VCaP (cell line): ENCODE data around the gene EYA3.

ENCODE experiments used
- H3K27ac ChIP-seq: fragments of 450-650 bp; 2 replicates; pipeline ENCODE4 v1.5.1; 2017
- CTCF ChIP-seq: fragments of 450-650 bp; conservative IDR thresholded peaks from 2 replicates; pipeline ENCODE4 v1.5.1; 2017; ENCODE audit warnings: mild to moderate bottlenecking, moderate library complexity

Gene EYA3

GRCh38 chr1:28110555-28110954, 22.1 kb upstream of the EYA3 start:
- H3K27ac ChIP-seq, result no peak overlapping the region
- no peak for TF ChIP-seq CTCF

GRCh38 chr1:28109639-28110038, 21.2 kb upstream of the EYA3 start:
- no peak for TF ChIP-seq CTCF
- no peak overlapping the region for H3K27ac ChIP-seq

GRCh38 chr1:28108001-28108400, 19.6 kb upstream of the EYA3 start:
- no peak overlapping the region for H3K27ac ChIP-seq
- TF ChIP-seq CTCF, result no peak

- no peak overlapping the region for H3K27ac ChIP-seq
- TF ChIP-seq CTCF, result no peak
Measured at GRCh38 chr1:28104866-28105467, 16.6 kb upstream of the EYA3 start.

- peak overlapping the region; percentile 64 for H3K27ac ChIP-seq
- no peak for TF ChIP-seq CTCF
Measured at GRCh38 chr1:28102189-28102588, 13.8 kb upstream of the EYA3 start.

GRCh38 chr1:28099050-28099769, 10.8 kb upstream of the EYA3 start:
- H3K27ac ChIP-seq, result no peak overlapping the region
- TF ChIP-seq CTCF, result no peak

- TF ChIP-seq CTCF, result no peak
- no peak overlapping the region for H3K27ac ChIP-seq
Measured at GRCh38 chr1:28097100-28097472, 8.7 kb upstream of the EYA3 start.
